GM18498 (cell line): ENCODE data around the gene LORICRIN.
"Not testable (repeated sequence)": the region's sequence is repeated elsewhere in the genome, so short reads cannot be mapped to it uniquely, and the experiment has no call there.

Experiments
- ATAC-seq: cut with Tn5 transposase; IDR thresholded peaks from one replicate; pipeline ENCODE4 v1.9.1; 2021; ENCODE audit warnings: mild to moderate bottlenecking, moderate library complexity; ENCODE audit not compliant: unreplicated experiment

Gene LORICRIN

GRCh38 chr1:153259387-153259786, at the start of gene LORICRIN:
Gene LORICRIN (plus strand): TSS chr1:153259687. CDS start chr1:153260950, 1,263 bp downstream.
- ATAC-seq, result no peak

GRCh38 chr1:153210206-153210605, 49.3 kb upstream of the LORICRIN start:
- no peak for ATAC-seq

GRCh38 chr1:153212201-153212600, 47.3 kb upstream of the LORICRIN start:
- ATAC-seq, result no peak

GRCh38 chr1:153213519-153213918, 46.0 kb upstream of the LORICRIN start:
- no peak for ATAC-seq

GRCh38 chr1:153217212-153217611, 42.3 kb upstream of the LORICRIN start, which contains the start of gene PRR9:
Gene PRR9 (plus strand): TSS chr1:153217584. CDS start chr1:153218145, 561 bp downstream.
- ATAC-seq, result no peak

- ATAC-seq, result no peak
Observed at GRCh38 chr1:153217744-153218416, 41.6 kb upstream of the LORICRIN start.

- no peak for ATAC-seq
Observed at GRCh38 chr1:153220606-153221303, 38.7 kb upstream of the LORICRIN start.

GRCh38 chr1:153223040-153223891, 36.2 kb upstream of the LORICRIN start:
- peak; percentile 83 for ATAC-seq

GRCh38 chr1:153227810-153228209, 31.7 kb upstream of the LORICRIN start:
- ATAC-seq, result no peak

- no peak for ATAC-seq
Observed at GRCh38 chr1:153228491-153228890, 31.0 kb upstream of the LORICRIN start.

- ATAC-seq, result not testable (repeated sequence)
Observed at GRCh38 chr1:153229076-153229829, 30.2 kb upstream of the LORICRIN start.

- no peak for ATAC-seq
Observed at GRCh38 chr1:153231363-153231762, 28.1 kb upstream of the LORICRIN start.

GRCh38 chr1:153231785-153232184, 27.7 kb upstream of the LORICRIN start:
- ATAC-seq, result no peak

- ATAC-seq, result no peak
Observed at GRCh38 chr1:153232553-153232952, 26.9 kb upstream of the LORICRIN start.

GRCh38 chr1:153233448-153233847, 26.0 kb upstream of the LORICRIN start:
- ATAC-seq, result no peak

- ATAC-seq, result no peak
Observed at GRCh38 chr1:153238527-153238926, 21.0 kb upstream of the LORICRIN start.

GRCh38 chr1:153242160-153242559, 17.3 kb upstream of the LORICRIN start:
- no peak for ATAC-seq

- ATAC-seq, result no peak
Observed at GRCh38 chr1:153245466-153245865, 14.0 kb upstream of the LORICRIN start.

GRCh38 chr1:153246018-153246417, 13.5 kb upstream of the LORICRIN start:
- no peak for ATAC-seq

GRCh38 chr1:153246825-153247224, 12.7 kb upstream of the LORICRIN start:
- no peak for ATAC-seq
